GM21528 (cell line): ENCODE measurements around the gene RANBP3L.

Experiments
- ATAC-seq: cut with Tn5 transposase; IDR thresholded peaks from one replicate; pipeline ENCODE4 v1.9.1; 2021; ENCODE audit warnings: mild to moderate bottlenecking, moderate library complexity; ENCODE audit not compliant: unreplicated experiment, low FRiP score

RANBP3L gene

DNA sequence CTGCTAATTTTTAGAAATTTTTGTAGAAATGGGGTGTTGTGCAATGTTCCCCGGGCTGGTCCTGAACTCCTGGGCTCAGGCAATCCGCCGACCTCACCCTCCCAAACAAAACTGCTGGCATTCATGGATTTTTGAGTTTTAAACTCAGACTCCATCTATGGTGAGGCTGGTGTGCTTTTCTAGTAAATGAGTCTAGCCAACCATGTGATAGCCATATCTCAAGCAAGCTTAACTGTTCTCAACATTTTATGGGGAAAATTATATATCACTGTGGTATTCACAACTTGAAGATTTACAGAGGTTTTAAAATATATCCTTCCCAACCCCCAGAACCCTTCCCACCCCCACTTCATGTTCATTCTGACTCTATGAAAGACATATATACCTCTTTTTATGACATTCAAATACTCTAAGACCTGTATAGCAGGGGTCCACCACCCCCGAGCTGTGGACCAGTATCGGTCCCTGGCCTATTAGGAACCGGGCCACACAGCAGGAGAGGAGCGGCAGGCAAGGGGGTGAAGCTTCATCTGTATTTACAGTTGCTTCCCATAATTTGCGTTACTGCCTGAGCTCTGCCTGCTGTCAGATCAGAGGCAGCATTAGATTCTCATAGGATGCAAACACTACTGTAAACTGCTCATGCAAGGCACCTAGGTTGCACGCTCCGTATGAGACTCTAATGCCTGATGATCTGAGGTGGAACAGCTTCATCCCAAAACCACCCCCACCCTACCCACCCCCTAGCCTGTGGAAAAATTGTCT lies 55.5 kb downstream of the RANBP3L start:
- ATAC-seq = no peak

DNA sequence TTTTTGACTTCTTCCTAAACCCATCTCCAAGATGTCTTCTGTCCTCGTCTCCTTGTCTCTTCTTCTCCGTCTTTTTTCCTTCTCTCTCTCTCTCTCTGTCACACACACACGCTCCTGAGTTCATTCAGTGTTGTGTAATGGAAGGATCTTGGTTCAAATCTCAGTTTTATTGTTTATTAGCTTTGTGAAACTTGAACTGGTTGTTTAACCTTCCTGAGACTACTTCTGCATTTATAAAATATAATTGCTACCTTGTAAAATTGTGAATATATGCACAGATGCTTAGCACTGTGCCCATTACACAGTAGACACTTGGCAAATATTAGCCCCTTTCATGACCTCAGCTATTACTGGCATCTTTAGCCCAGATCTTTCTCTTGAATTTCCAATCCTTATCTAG lies 57.6 kb downstream of the RANBP3L start:
- no peak for ATAC-seq

DNA sequence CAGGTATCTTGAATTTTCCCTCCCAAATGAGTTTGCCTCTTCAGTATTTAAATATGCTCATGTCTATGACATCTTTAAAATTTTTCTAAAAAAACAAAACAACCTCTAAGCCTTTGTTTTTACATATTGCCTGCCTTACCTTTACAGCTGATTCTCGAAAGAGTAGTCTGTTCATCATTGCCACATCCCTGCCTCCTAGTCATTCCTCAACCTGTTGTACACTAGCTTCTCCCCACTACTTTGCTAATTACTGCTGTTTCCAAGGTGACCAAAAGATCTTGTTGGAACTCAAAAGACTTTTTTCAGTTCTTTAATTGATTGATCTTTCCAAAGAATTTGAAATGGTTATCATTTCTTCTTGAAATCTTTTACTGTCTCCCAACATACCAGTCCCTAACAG lies 58.0 kb downstream of the RANBP3L start:
- no peak for ATAC-seq

DNA sequence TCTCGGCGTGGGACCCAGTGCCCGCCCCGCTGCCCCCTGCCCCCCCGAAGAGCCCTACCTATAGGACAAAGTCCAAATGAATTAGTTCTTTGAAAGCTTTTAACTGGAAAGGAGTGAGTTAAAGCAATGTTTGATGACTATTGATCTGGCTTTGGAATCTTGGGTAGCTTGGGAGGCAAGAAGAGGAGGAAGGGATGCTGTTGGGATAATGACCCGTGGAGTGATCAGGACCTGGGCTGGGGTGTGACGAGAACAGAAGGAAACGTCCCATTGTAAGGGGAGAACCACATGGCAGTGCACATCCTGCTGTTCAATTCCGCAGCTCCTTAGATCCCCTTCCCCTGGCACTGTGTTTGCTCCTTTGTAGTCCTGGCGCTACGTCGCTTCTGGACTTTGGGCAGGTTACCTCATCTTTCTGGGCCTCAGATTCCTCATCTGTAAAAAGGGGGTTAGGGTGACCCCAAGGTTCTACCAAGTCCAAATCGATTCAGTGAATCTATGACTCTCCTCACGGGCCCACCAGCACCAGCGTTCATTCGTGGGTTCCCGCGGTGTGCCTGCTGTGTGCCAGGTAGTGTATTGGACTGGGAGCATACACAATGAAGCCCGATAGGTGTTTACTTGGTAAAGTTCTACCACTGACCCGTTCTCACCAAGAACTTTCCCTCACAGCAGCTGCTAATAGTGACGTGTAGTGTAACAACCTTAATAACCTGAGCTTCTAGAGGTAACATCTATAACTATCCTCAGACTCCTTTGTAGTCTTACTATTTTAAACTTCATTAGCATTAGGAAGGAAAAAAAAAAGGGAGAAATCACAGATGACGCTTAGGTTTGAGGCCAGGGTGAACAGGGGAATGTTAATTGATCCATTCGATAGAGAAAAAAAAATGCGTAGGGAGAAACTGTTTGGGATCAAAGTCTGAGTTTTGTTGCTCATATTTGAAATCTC lies 58.9 kb downstream of the RANBP3L start:
- ATAC-seq = no peak

DNA sequence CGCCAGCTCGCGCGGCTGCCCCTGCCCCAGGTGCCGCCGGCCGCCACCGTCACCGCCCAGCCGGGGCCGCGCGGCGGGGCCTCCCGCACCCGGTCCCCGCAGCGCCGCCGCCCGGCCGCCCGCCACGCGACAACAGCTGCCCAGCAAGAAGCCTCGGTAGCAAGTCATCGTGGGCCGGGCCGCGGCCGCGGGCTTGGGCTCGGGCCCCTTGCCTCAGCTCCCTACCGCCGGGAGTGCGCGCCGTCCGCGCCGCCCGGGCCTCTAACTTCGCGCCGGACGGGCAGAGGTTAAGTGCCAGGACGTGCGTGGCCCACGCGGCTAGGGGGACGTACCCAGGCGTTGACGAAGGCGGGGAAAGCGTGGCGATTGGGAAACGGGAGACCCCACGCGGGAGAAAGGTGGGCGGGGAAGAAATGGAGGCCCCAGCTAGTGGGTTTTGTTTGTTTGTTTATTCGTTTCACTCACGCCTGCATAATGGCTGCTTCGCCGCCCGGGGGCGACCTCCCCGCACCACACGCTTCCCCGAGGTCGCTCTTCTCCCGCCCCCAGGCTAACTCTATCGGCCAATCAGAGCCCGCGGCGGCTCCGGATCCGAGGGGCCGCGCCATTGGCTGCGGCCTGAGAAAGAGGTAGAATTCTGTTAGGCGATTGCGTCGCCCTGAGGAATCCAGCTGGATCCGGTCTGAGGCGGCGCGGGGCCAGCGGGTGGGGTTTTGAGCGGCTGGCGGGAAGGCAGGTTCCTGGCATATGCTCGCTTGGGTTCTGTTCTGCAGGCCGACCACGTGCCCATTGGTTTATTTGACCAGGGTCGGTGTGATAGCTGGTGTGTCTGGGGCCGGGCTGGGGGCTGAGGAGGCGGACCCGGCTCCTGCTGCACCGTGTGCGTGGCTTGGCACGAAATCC lies 59.8 kb downstream of the RANBP3L start, which contains the start of gene NADK2:
TSS of gene NADK2 (minus strand) at position 295 of the 903 bp plus-strand sequence. CDS start at position 168, 127 bp downstream.
- peak; percentile 91 for ATAC-seq

DNA sequence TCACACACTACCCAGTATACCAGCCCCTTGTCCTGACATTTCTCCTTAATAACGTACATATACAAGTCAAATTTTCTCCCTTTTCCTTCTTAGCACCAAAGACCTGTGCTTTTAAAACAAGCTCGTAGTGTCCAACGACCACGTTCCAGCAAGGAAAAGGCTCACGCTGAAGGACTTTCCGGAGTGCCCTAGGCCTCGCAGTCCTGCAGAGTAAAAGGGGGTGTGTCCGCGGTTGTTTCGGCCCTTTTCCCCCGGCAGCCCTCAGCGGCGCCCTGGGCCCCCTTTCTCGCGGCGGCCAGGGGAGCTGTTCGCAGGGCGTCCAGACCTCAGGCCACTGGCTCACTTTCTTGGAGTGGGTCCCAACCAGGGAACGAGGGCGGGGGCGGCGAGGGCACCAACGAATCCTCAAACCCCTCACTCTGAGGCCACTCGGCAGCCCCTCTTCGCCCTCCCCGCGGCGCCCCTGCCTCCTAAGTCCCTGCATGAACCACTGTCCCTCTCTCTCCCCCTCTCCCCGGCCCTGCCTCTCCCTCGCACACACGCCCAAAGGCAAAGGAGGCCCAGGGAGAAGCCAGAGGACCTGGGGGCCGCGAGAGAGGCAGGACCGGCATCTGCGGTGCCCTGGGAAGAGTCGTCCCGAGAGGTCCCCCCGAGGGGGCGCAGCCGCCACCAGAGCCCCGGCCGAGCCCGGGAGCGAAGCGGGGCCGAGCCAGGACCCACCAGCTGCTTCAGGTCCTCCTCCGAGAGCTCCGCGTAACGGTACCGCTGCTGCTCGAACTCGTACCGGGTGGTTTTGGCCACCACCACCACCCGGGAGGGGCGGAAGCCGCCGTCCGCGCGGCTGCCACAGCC lies 60.7 kb downstream of the RANBP3L start:
- peak; percentile 30 for ATAC-seq

DNA sequence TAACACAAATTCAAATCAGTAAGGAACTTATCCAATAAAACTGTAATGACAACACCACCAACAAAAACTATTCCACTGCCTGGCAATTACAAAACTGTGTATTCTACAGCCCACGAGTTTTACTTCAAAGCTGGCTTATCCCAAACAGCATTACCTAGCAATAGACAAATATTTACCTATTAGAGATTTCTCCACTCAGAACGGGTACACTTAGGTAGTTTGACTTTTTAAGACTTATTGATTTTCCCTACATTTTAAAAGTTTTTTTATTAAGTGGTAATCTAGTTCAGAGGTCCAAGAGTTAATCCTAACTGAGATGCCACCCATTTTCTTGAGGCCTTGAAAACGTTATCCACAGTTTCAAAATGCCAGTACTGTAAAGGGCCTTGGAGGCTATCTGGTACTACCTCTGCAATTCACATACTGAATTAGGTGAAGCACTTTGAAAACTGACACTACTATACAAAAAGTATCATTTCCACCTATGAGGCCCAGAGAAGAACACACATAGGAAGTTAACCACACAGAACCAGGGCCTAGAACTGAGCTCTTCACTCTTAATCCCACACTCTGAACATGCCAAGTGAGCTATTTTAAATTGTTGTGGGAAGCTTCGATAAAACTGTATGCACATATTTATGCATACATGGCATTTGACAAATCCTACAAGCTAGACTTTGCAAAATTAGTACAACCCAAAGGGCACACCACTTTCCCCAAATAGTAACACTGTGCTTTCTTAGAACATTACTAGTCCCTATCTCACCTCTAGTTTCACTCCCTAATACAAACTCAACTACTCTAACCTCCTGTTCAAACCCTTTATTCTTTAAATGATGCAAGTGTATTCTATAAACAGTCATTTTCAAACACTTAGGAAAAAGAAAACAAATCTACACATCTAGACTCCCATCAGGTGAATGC lies 62.1 kb downstream of the RANBP3L start:
- ATAC-seq = no peak

DNA sequence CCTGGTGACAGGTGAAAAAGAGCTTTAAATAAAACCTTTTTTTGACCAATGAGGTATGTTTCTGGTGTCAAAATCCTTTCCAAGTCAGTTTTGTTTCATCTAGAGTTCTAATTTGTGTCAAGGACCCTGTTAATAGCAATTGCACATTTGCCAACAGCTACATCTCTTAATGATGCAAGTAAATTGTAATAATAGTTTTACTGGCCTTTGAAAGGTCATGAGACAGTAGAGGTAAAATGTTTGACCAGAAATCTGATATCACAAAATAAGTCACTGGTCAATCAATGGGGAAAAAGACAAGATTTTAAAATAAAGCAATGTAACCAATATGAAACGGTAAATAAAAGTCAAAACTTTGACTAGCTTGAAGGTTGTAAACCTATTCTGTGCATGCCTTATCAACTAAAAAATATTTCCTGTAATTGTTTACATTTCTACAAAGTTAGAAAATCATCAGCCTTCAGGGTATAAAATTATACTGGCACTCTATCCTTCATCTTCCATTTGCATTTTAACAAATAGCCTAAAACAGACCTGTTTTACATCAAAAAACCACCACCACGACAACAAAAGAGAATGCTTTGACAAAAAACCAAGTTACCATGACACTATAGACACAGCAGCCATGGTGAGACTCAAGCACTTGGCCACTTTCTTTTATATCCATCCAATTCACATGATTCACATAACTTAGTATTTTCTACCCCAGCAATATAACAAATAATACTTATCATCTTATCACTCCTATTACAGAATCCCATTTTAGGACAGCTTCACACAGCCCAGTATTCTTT lies 63.0 kb downstream of the RANBP3L start:
- no peak for ATAC-seq

DNA sequence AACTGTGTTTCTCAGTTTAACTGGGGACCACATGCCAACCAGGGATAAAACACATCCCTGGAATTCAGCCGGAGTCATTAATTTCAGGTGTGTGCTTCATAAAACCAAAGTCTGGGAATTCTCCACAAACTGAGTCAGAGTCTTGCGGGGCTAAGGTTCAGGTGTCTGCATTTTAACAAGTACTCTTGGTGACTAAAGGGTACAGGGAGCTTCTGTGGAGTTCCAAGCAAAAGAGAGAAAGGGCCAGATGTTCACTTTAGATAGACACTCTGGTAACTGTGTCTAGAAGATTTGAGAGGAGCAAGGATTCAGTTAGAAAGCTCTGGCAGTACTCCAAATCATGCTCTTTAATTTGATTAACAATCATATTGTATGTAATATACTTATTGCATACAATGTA lies 64.0 kb downstream of the RANBP3L start:
- no peak for ATAC-seq

DNA sequence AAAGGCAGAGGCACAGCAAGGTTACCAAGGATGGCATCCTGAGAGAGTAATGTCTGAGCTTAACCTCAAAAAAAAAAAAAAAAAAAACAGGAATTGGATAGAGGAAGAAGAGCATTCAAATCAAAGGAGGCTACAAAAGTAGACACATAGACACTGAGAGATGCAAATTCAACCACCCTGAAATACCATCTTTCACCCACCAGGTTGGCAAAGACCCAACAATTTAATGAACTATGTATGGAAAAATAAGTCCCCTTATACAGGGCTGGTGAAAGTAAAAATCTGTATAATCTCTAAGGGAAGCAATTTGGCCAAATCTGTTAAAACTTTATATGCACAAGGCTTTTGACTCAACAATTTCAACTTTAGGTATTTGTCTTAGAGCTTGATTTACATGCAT lies 64.9 kb downstream of the RANBP3L start:
- no peak for ATAC-seq

DNA sequence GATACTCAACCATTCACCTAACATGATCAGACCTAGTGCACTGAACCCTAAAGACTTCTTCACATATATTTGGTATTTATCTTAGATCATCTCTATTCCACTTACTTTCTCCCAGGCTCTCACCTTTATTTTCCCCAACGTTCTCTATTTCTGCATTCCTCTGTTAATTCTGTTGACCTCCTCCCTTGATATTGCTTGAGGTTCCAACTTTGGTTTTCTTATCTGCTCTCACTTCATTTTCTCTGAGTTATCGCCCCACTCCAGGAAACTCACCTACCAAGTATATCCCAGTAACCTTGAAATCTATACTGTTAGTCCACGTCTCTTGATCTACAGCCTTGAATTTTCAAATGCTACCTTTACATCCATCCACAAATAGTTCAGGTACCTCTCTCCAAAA lies 69.2 kb downstream of the RANBP3L start:
- ATAC-seq = no peak

DNA sequence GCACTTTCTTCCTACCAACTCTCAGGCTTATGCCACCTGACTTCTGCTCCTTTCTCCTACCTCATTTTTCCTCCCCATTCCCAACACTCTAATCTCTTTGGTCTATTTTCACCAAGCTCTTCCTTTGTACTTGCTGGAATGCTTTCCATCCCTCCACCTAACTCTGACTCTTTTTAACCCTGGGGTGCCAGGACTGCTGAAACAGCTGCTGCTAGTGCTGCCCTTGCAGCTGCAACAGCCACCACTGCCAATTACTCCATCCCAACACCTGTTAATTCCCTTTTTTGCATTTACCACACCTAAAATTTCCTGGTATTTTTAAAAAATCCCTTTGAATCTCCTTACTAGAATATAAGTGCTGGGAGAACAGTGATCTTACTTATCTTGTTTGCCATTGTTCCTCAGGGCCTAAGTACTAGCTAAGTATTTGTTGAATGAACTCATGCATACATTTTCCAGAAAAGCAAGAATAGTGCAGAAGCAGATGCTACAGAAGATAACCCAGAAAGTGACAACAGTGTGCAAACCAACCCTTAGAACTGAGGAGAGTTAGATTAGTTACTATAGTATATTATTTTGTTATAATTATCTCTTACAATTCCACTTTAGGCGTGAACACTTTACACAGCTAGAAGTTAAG lies 71.4 kb downstream of the RANBP3L start:
- no peak for ATAC-seq

DNA sequence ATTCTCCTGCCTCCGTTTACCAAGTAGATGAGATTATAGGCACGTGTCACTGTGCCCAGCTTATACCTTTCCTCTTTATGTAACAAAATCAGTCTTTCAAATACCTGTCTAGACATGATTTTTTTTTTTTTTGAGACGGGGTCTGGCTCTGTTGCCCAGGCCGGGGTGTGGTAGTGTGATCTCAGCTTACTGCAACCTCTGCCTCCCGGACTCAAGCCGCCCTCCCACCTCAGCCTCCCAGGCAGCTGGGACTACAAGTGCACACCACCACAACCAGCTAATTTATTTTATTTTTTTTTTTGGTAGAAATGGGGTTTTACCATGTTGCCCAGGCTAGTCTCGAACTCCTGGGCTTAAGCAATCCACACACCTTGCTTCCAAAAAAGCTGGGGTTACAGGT lies 73.2 kb downstream of the RANBP3L start:
- no peak for ATAC-seq

DNA sequence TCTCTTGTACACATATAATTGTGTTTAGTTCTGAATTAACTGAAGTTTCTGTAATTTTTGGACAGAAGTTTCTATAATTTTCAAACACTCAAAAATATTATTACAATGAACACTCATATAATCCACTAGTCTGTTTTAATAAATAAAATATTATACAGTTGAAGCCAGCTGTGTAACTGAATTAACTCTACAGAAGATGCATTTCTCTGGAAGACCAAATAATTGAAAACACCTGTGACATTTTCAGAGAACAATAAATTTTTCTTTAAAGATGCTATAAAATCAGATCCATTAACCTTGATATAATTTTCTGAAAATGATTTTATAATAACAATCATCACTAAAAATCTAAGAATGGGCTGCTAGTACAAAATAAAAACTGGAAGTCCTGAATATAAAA lies 74.7 kb downstream of the RANBP3L start:
- ATAC-seq = no peak

DNA sequence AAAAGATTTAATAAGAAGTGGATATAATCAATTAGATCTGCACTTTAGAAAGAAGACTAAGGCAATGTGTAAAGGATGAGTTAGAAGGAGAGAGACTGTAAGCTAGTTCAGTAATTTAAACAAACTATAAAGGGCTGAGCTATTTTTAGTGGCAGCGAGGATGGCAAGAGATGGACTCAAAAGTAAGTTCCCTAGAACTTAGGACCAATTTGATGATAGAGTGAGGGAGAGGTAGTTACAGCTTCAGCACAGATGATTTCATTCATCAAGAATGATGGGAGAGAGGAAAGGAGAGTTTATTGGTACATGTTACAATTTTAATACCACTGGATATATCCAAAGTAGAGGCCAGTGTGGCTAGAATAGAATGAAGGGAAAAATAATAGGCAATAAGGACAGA lies 79.1 kb downstream of the RANBP3L start:
- no peak for ATAC-seq

DNA sequence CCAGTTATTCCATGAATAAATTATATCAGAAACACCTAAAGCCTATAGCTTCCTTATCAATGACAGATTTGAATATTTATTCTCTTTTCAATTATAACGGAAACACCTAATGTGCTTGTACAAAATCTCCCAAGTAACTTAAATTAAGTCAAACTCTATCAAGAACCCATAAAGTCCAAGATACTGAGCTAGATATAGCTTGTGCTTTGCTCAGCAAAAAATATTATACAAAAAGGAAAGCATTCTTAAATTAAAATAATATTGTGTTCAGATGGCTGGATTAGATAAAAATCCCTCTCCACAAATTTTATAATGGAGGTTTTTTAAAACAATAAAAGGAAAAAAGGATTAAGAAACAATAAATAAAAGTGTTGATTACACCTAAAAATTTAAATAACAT lies 83.7 kb downstream of the RANBP3L start:
- ATAC-seq = no peak

DNA sequence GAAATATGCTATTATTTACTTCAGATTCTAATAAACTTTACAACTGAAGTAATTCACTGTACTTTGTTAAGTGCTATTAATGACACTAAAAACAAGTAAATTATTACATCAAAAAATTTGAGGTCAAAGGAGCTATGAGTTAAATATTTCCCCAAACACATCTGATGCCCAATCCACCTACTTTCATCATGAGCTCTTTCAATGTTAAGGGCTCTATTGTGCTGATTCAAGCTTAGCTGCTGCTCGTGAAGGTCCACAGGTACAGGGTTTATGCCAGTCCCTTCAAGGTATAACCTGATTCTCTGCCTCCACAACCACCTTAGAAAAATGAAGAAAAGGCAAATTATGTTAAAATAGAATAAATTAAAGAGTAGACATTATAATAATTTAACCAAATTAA lies 84.1 kb downstream of the RANBP3L start:
- no peak for ATAC-seq
